Activated CD4-positive, alpha-beta T cell treated with anti-CD3 and anti-CD28 coated beads, Interleukin-2, amount 10 ng/mL, durations not matched to agents 7 days and 5 days (primary cell): ENCODE results near the gene FLAD1. TPM values are rescaled to one million over a fixed set of nuclear protein-coding genes. Genes with fewer than 3 reads are reported as not detected.

Experiments
- CTCF ChIA-PET: fragments of 350-600 bp; sonication (Branson Sonifier 250); formaldehyde crosslinking; loops from one replicate; lab custom pipeline; 2021; ENCODE audit warnings: antibody characterized with exemption; lab: Charles Lee
- POLR2A ChIA-PET: fragments of 350-600 bp; sonication (Branson Sonifier 250); formaldehyde crosslinking; loops from one replicate; lab custom pipeline; 2021; ENCODE audit warnings: antibody characterized with exemption; lab: Charles Lee
- DNase-seq: peaks from one replicate; pipeline ENCODE4 v3.0.0-alpha.2; 2020
- H3K27ac Mint-ChIP-seq: one replicate; pipeline ENCODE4 v1.8.0; 2021; ENCODE audit warnings: mild to moderate bottlenecking, moderate library complexity, mixed read lengths
- H3K27me3 Mint-ChIP-seq: one replicate; pipeline ENCODE4 v1.8.0; 2021; ENCODE audit warnings: mixed read lengths
- H3K36me3 Mint-ChIP-seq: one replicate; pipeline ENCODE4 v1.8.0; 2021; ENCODE audit warnings: low read depth, mixed read lengths
- H3K4me1 Mint-ChIP-seq: one replicate; pipeline ENCODE4 v1.8.0; 2021; ENCODE audit warnings: mixed read lengths
- H3K4me3 Mint-ChIP-seq: one replicate; pipeline ENCODE4 v1.8.0; 2021; ENCODE audit warnings: mild to moderate bottlenecking, moderate library complexity, mixed read lengths
- H3K9me3 Mint-ChIP-seq: one replicate; pipeline ENCODE4 v1.8.0; 2021; ENCODE audit warnings: mixed read lengths
- microRNA-seq: library from miRNA; unstranded; fragments of <30 nt; microRNA quantifications from one replicate; pipeline ENCODE4 v1.2.0, GENCODE V29; 2021; ENCODE audit warnings: borderline microRNAs expressed, borderline replicate concordance
- total RNA-seq, 2 experiments: library from RNA; stranded (reverse); gene quantifications; one replicate each; pipeline ENCODE4 v1.2.3, GENCODE V29; 2021

Gene FLAD1
- total RNA-seq, 2 experiments from 2014 or later = 41.2 to 41.3 TPM

DNA sequence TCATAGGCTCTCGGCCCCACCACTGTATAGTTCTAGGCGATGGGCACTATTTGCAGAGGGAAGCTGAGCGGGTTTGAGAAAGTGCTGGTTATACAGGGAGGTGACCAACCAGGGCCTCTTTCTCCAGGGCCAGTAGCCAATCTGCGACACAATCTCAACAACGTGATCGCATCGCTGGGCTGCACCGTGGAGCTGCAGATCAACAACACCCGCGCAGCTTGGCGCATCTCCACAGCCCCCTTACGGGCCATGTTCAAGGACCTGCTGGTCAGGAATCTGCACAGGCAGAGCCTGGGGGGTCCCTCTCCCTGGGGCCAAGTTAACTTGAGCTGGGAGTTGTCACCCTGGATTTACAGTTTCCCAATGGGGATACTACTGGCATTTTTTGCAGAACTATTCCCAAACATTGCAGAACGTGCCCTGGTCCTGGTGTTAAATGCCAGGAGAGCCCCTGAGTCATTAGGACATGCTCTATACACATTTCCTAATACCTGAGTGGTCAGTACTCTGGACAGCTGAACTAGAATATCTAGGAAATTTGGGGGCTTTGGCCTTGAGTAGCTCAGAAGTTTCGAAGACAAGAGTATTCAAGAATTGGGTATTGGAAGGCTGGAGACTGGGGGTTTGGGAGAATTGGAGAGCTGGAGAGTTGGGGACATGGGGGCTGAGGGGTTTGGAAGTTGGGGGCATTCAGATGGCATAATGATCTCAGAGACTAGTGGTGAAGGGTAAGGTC is 57.4 kb downstream of the FLAD1 start:
- Mint-ChIP-seq H3K27me3 (peaks cover 11% of the 10 kb centered on the region), H3K27ac (no peak overlapping the region), H3K36me3 (no peaks in the 10 kb centered on the region), H3K4me3 (no peak overlapping the region), H3K4me1 (peaks cover 16% of the 10 kb centered on the region), H3K9me3 (no peaks in the 10 kb centered on the region)
- no peak for DNase-seq
- ChIA-PET POLR2A (no interaction called here), CTCF (interaction anchor here (0.6 to 21.0 kb wide), 5 partner anchors 10 to 133 kb away, joined by 3 to 222 read pairs (median 6); partner anchors contain the start of gene ADAM15)

Small RNA genes within 50 kb of the gene (microRNA-seq; reads per million reads assigned to microRNA genes)
- not detected for gene MIR4258

Other genes with a start within 250 kb of the FLAD1 start
- gene KCNN3, start 113.1 kb upstream of the FLAD1 start, total RNA-seq = under 1 TPM in 1 of 2 experiments, not detected in 1; 0.17 TPM
- gene PMVK, start 46.6 kb upstream of the FLAD1 start, total RNA-seq = 10 to 100 TPM; 25.7 to 40.2 TPM
- gene PBXIP1, start 27.2 kb upstream of the FLAD1 start, total RNA-seq = 10 to 100 TPM; 74.6 to 92.0 TPM
- 10 to 100 TPM; 50.0 to 50.2 TPM for gene PYGO2, start 21.6 kb upstream of the FLAD1 start, total RNA-seq
- 100 to 1,000 TPM in 1 of 2 experiments, 10 to 100 TPM in 1; 75.1 to 104 TPM for gene SHC1, start 12.6 kb upstream of the FLAD1 start, total RNA-seq
- 100 to 1,000 TPM; 147 to 157 TPM for gene CKS1B, start 8.7 kb upstream of the FLAD1 start, total RNA-seq
- 1 to 10 TPM in 1 of 2 experiments, under 1 TPM in 1; 0.85 to 1.0 TPM for gene LENEP, start 10.2 kb downstream of the FLAD1 start, total RNA-seq
- 100 to 1,000 TPM; 112 to 127 TPM for gene ZBTB7B, start 19.5 kb downstream of the FLAD1 start, total RNA-seq
- gene DCST2, start 50.4 kb downstream of the FLAD1 start, total RNA-seq = under 1 TPM; 0.50 to 0.73 TPM
- not detected for gene DCST1, start 50.5 kb downstream of the FLAD1 start, total RNA-seq
- gene ADAM15, start 68.0 kb downstream of the FLAD1 start, total RNA-seq = 10 to 100 TPM; 40.2 to 45.0 TPM
- gene EFNA4, start 80.4 kb downstream of the FLAD1 start, total RNA-seq = 1 to 10 TPM; 8.2 to 8.3 TPM
- gene EFNA3, start 95.5 kb downstream of the FLAD1 start, total RNA-seq = 1 to 10 TPM; 2.3 to 2.7 TPM
- gene EFNA1, start 144.5 kb downstream of the FLAD1 start, total RNA-seq = under 1 TPM in 1 of 2 experiments, not detected in 1; 0.15 TPM
- gene SLC50A1, start 152.5 kb downstream of the FLAD1 start, total RNA-seq = 10 to 100 TPM; 37.2 to 42.3 TPM
- gene DPM3, start 157.2 kb downstream of the FLAD1 start, total RNA-seq = 10 to 100 TPM; 50.1 to 58.9 TPM
- 100 to 1,000 TPM; 183 to 308 TPM for gene KRTCAP2, start 190.0 kb downstream of the FLAD1 start, total RNA-seq
- 10 to 100 TPM; 14.2 to 15.5 TPM for gene TRIM46, start 190.5 kb downstream of the FLAD1 start, total RNA-seq
- gene THBS3, start 224.6 kb downstream of the FLAD1 start, total RNA-seq = 10 to 100 TPM; 21.2 to 23.6 TPM
- gene MTX1, start 225.4 kb downstream of the FLAD1 start, total RNA-seq = 10 to 100 TPM; 32.8 to 37.3 TPM